Breast epithelium (tissue), 4 donors: ENCODE measurements around the gene PPP2R2B. TPM values are rescaled to one million over a fixed set of nuclear protein-coding genes. Genes with fewer than 3 reads are reported as not detected.

Source experiments
- DNase-seq, 2 donors: peaks; one replicate each; pipeline ENCODE4 v3.0.0-alpha.2; 2019; ENCODE audit warnings: low spot score in 2 of 2
- H3K27ac ChIP-seq, 2 donors: fragments of 200-600 bp; sonication (generic) in 1 of 2; one replicate each; pipeline ENCODE4 v1.5.1; 2016 to 2019; ENCODE audit warnings: mild to moderate bottlenecking in 1 of 2
- H3K27me3 ChIP-seq, 2 donors: fragments of 200-600 bp; sonication (generic) in 1 of 2; one replicate each; pipeline versions ENCODE4 v1.5.1 to v1.6.0; 2017 to 2019; ENCODE audit warnings: control low read depth in 1 of 2, mild to moderate bottlenecking in 1 of 2
- H3K36me3 ChIP-seq: fragments of 200-600 bp; one replicate; pipeline ENCODE4 v1.5.1; 2019
- H3K4me1 ChIP-seq, 2 donors: fragments of 200-600 bp; sonication (generic); one replicate each; pipeline ENCODE4 v1.5.1; 2016 to 2019; ENCODE audit warnings: control low read depth in 1 of 2
- H3K4me3 ChIP-seq, 3 donors: fragments of 200-600 bp; sonication (generic); 1 replicate in 2 of 3; 2 replicates in 1 of 3; pipeline ENCODE4 v1.5.1; 2016 to 2019; ENCODE audit warnings: mild to moderate bottlenecking in 3 of 3, moderate library complexity in 2 of 3
- H3K9me3 ChIP-seq, 2 donors: fragments of 200-600 bp; sonication (generic) in 1 of 2; one replicate each; pipeline ENCODE4 v1.5.1; 2016 to 2019; ENCODE audit warnings: control low read depth in 1 of 2
- CTCF ChIP-seq, 3 donors: fragments of 450-650 bp; IDR thresholded peaks; one replicate each; pipeline ENCODE4 v1.5.1; 2016 to 2017; ENCODE audit warnings: antibody characterized with exemption in 3 of 3, mild to moderate bottlenecking in 3 of 3, moderate library complexity in 3 of 3
- POLR2A ChIP-seq: fragments of 450-650 bp; IDR thresholded peaks from one replicate; pipeline ENCODE4 v1.6.1; 2016; ENCODE audit warnings: antibody characterized with exemption, mild to moderate bottlenecking, moderate library complexity
- POLR2AphosphoS5 ChIP-seq, 3 donors: sonication (generic); formaldehyde crosslinking; IDR thresholded peaks; one replicate each; pipeline ENCODE4 v1.6.1; 2017; ENCODE audit warnings: antibody characterized with exemption in 3 of 3
- intact Hi-C: fragments of 100-400 bp; cut with DNase I; formaldehyde crosslinking; loops from one replicate; pipeline ENCODE4 v1.15.1; 2023; ENCODE audit warnings: low total_unique reads
- total RNA-seq, 3 donors: library from RNA; depleted of rRNA; stranded (reverse); fragments of >200 nt; gene quantifications; one replicate each; pipeline ENCODE4 v1.1.0, GENCODE V29; 2016

The PPP2R2B gene
- total RNA-seq, 3 donors from 2014 or later: 0.33 to 1.8 (median 1.6) TPM

GRCh38 chr5:146623666-146624065 lies 254.9 kb downstream of the PPP2R2B start:
- intact Hi-C loops: no loop called here
- Histone ChIP-seq H3K27ac (no peak overlapping the region), H3K4me1 (no peaks in the 10 kb centered on the region), H3K9me3 (no peaks in the 10 kb centered on the region), H3K27me3 (no peaks in the 10 kb centered on the region), H3K4me3 (no peak overlapping the region), H3K36me3 (no peaks in the 10 kb centered on the region)
- TF ChIP-seq CTCF (IDR thresholded peaks at IDR 0.05) (no peak), POLR2AphosphoS5 (IDR thresholded peaks at IDR 0.05) (no peak), POLR2A (no peak)
- DNase-seq: no peak

GRCh38 chr5:146623009-146623408 lies 255.5 kb downstream of the PPP2R2B start:
- Histone ChIP-seq H3K4me3 (no peak overlapping the region), H3K4me1 (no peaks in the 10 kb centered on the region), H3K27me3 (no peaks in the 10 kb centered on the region), H3K27ac (no peak overlapping the region), H3K36me3 (no peaks in the 10 kb centered on the region), H3K9me3 (no peaks in the 10 kb centered on the region)
- no peak for DNase-seq
- TF ChIP-seq CTCF (IDR thresholded peaks at IDR 0.05): no peak
- no peak for TF ChIP-seq POLR2AphosphoS5 (IDR thresholded peaks at IDR 0.05)
- no peak for TF ChIP-seq POLR2A
- intact Hi-C loops: no loop called here

GRCh38 chr5:146622391-146622790 lies 256.2 kb downstream of the PPP2R2B start:
- Histone ChIP-seq H3K9me3 (no peaks in the 10 kb centered on the region), H3K36me3 (no peaks in the 10 kb centered on the region), H3K27ac (no peak overlapping the region), H3K4me3 (no peak overlapping the region), H3K27me3 (no peaks in the 10 kb centered on the region), H3K4me1 (no peaks in the 10 kb centered on the region)
- no peak for DNase-seq
- TF ChIP-seq CTCF (IDR thresholded peaks at IDR 0.05) (no peak), POLR2AphosphoS5 (IDR thresholded peaks at IDR 0.05) (no peak), POLR2A (no peak)
- intact Hi-C loops: no loop called here

- H3K4me3 ChIP-seq: no peak overlapping the region
- H3K4me1 ChIP-seq: no peaks in the 10 kb centered on the region
- DNase-seq: no peak
- H3K27me3 ChIP-seq: no peaks in the 10 kb centered on the region
- intact Hi-C loops: no loop called here
- TF ChIP-seq CTCF (IDR thresholded peaks at IDR 0.05): no peak
- no peak for TF ChIP-seq POLR2A
- no peak for TF ChIP-seq POLR2AphosphoS5 (IDR thresholded peaks at IDR 0.05)
- H3K36me3 ChIP-seq: no peaks in the 10 kb centered on the region
- no peak overlapping the region for H3K27ac ChIP-seq
- H3K9me3 ChIP-seq: peaks cover 2 to 6% of the 10 kb centered on the region in 2 donors
Observed at GRCh38 chr5:146620669-146621051, 257.9 kb downstream of the PPP2R2B start.

GRCh38 chr5:146620031-146620668 lies 258.4 kb downstream of the PPP2R2B start:
- H3K9me3 ChIP-seq: peaks cover 3 to 9% of the 10 kb centered on the region in 2 donors
- no peak for DNase-seq
- TF ChIP-seq CTCF (IDR thresholded peaks at IDR 0.05) (no peak), POLR2AphosphoS5 (IDR thresholded peaks at IDR 0.05) (no peak), POLR2A (no peak)
- no peak overlapping the region for H3K4me3 ChIP-seq
- no peak overlapping the region for H3K27ac ChIP-seq
- intact Hi-C loops: no loop called here
- no peaks in the 10 kb centered on the region for H3K27me3 ChIP-seq
- H3K36me3 ChIP-seq: no peaks in the 10 kb centered on the region
- no peaks in the 10 kb centered on the region for H3K4me1 ChIP-seq
